H9 (cell line): ENCODE data around the gene TNIK. TPM values are rescaled to one million over a fixed set of nuclear protein-coding genes. Genes with fewer than 3 reads are reported as not detected.

Experiments
- DNase-seq: peaks from one replicate; pipeline ENCODE4 v3.0.0-alpha.2; 2017
- H2AFZ ChIP-seq: one replicate; pipeline ENCODE4 v1.6.1; 2013; ENCODE audit warnings: mild to moderate bottlenecking, low read length, control low read depth, moderate library complexity
- H2AK5ac ChIP-seq: 2 replicates; pipeline ENCODE4 v1.6.1; 2013; ENCODE audit warnings: low read length, control low read depth, mixed read lengths; ENCODE audit not compliant: insufficient read length
- H2BK120ac ChIP-seq: one replicate; pipeline ENCODE4 v1.6.1; 2013; ENCODE audit warnings: low read depth, mild to moderate bottlenecking, low read length, control low read depth, inconsistent platforms; ENCODE audit not compliant: poor library complexity, severe bottlenecking
- H2BK12ac ChIP-seq: 2 replicates; pipeline ENCODE4 v1.6.1; 2013; ENCODE audit warnings: low read length, control low read depth, mixed read lengths, low read depth; ENCODE audit not compliant: insufficient read length
- H2BK15ac ChIP-seq: 2 replicates; pipeline ENCODE4 v1.6.1; 2013; ENCODE audit warnings: low read depth, low read length, control low read depth
- H2BK20ac ChIP-seq: one replicate; pipeline ENCODE4 v1.6.1; 2013; ENCODE audit warnings: low read depth, mild to moderate bottlenecking, low read length, control low read depth, inconsistent platforms; ENCODE audit not compliant: poor library complexity, severe bottlenecking
- H2BK5ac ChIP-seq: 2 replicates; pipeline ENCODE4 v1.6.1; 2013; ENCODE audit warnings: low read length, control low read depth, mixed read lengths; ENCODE audit not compliant: insufficient read length
- H3K14ac ChIP-seq: 2 replicates; pipeline ENCODE4 v1.6.1; 2013; ENCODE audit warnings: low read length, control low read depth; ENCODE audit not compliant: insufficient read depth
- H3K18ac ChIP-seq: 2 replicates; pipeline ENCODE4 v1.6.1; 2013; ENCODE audit warnings: low read depth, mild to moderate bottlenecking, mixed read lengths, low read length, control low read depth; ENCODE audit not compliant: insufficient read length
- H3K23ac ChIP-seq: 2 replicates; pipeline ENCODE4 v1.6.1; 2013; ENCODE audit warnings: low read length, control low read depth, mixed read lengths, low read depth; ENCODE audit not compliant: insufficient read length
- H3K23me2 ChIP-seq: 2 replicates; pipeline ENCODE4 v1.6.1; 2013; ENCODE audit warnings: low read depth, mild to moderate bottlenecking, mixed read lengths, low read length, control low read depth; ENCODE audit not compliant: insufficient read length, poor library complexity, severe bottlenecking
- H3K27ac ChIP-seq: 2 replicates; pipeline ENCODE4 v1.5.1; 2013; ENCODE audit warnings: low read length, control low read depth, mixed read lengths, low read depth; ENCODE audit not compliant: insufficient read length
- H3K27me3 ChIP-seq: 2 replicates; pipeline ENCODE4 v1.6.1; 2013; ENCODE audit warnings: low read length, control low read depth, inconsistent platforms; ENCODE audit not compliant: insufficient read depth
- H3K4ac ChIP-seq: 2 replicates; pipeline ENCODE4 v1.6.1; 2013; ENCODE audit warnings: low read depth, mild to moderate bottlenecking, control low read depth, inconsistent platforms, low read length, moderate library complexity
- H3K4me1 ChIP-seq: 2 replicates; pipeline ENCODE4 v1.6.1; 2013; ENCODE audit warnings: low read length, control low read depth, inconsistent platforms; ENCODE audit not compliant: insufficient read depth
- H3K4me2 ChIP-seq: 2 replicates; pipeline ENCODE4 v1.6.1; 2013; ENCODE audit warnings: low read length, control low read depth, mixed read lengths; ENCODE audit not compliant: insufficient read length, insufficient read depth
- H3K56ac ChIP-seq: 2 replicates; pipeline ENCODE4 v1.6.1; 2013; ENCODE audit warnings: low read depth, mild to moderate bottlenecking, mixed read lengths, low read length, control low read depth; ENCODE audit not compliant: insufficient read length
- H3K79me1 ChIP-seq: 2 replicates; pipeline ENCODE4 v1.6.1; 2013; ENCODE audit warnings: low read depth, mild to moderate bottlenecking, moderate library complexity, low read length, control low read depth, inconsistent platforms; ENCODE audit not compliant: insufficient read depth, poor library complexity, severe bottlenecking
- H3K79me2 ChIP-seq: 2 replicates; pipeline ENCODE4 v1.6.1; 2013; ENCODE audit warnings: low read length, control low read depth, inconsistent platforms; ENCODE audit not compliant: insufficient read depth
- H3K9ac ChIP-seq: 2 replicates; pipeline ENCODE4 v1.6.1; 2013; ENCODE audit warnings: low read length, control low read depth, mixed read lengths; ENCODE audit not compliant: insufficient read length; ENCODE audit errors: extremely low read depth
- H3K9me3 ChIP-seq: one replicate; pipeline ENCODE4 v1.6.1; 2013; ENCODE audit warnings: low read depth, low read length, inconsistent platforms; ENCODE audit not compliant: control insufficient read depth
- H3T11ph ChIP-seq: one replicate; pipeline ENCODE4 v1.6.1; 2013; ENCODE audit warnings: mild to moderate bottlenecking, low read length, control low read depth, inconsistent platforms
- H4K20me1 ChIP-seq: one replicate; pipeline ENCODE4 v1.6.1; 2013; ENCODE audit not compliant: control insufficient read depth, insufficient read length, insufficient read depth
- H4K5ac ChIP-seq: 2 replicates; pipeline ENCODE4 v1.6.1; 2013; ENCODE audit warnings: low read depth, mild to moderate bottlenecking, mixed read lengths, low read length, control low read depth; ENCODE audit not compliant: insufficient read length
- H4K8ac ChIP-seq: replicated peaks from 2 replicates; pipeline ENCODE4 v1.6.1; 2013; ENCODE audit warnings: low read length, control low read depth, mixed read lengths, low read depth; ENCODE audit not compliant: insufficient read length
- H4K91ac ChIP-seq: 2 replicates; pipeline ENCODE4 v1.6.1; 2013; ENCODE audit warnings: low read depth, mild to moderate bottlenecking, moderate library complexity, mixed read lengths, low read length, control low read depth; ENCODE audit not compliant: insufficient read length
- H3K27ac Mint-ChIP-seq, 3 experiments: 2 replicates in 2 of 3; 3 replicates in 1 of 3; pipeline ENCODE4 v1.8.0; 2020 to 2021; ENCODE audit warnings: mixed read lengths in 3 of 3, mild to moderate bottlenecking in 1 of 3, moderate library complexity in 1 of 3
- H3K27me3 Mint-ChIP-seq: 2 replicates; pipeline ENCODE4 v1.8.0; 2021; ENCODE audit warnings: low read depth, mild to moderate bottlenecking, moderate library complexity, mixed read lengths
- H3K36me3 Mint-ChIP-seq, 3 experiments: 2 replicates in 2 of 3; 3 replicates in 1 of 3; pipeline ENCODE4 v1.8.0; 2020 to 2021; ENCODE audit warnings: low read depth in 3 of 3, mixed read lengths in 3 of 3; ENCODE audit not compliant: insufficient read depth in 1 of 3
- H3K4me1 Mint-ChIP-seq, 2 experiments: 2 replicates each; pipeline ENCODE4 v1.8.0; 2020; ENCODE audit warnings: mixed read lengths in 2 of 2
- H3K4me3 Mint-ChIP-seq, 2 experiments: 2 replicates in 1 of 2; 3 replicates in 1 of 2; pipeline ENCODE4 v1.8.0; 2020 to 2021; ENCODE audit warnings: mild to moderate bottlenecking in 2 of 2, mixed read lengths in 2 of 2, moderate library complexity in 1 of 2
- H3K9me3 Mint-ChIP-seq, 2 experiments: 2 replicates in 1 of 2; 3 replicates in 1 of 2; pipeline ENCODE4 v1.8.0; 2020; ENCODE audit warnings: mild to moderate bottlenecking in 2 of 2, mixed read lengths in 2 of 2, moderate library complexity in 1 of 2
- total RNA-seq: library from RNA; stranded (reverse); gene quantifications from 2 replicates; pipeline ENCODE4 v1.2.1, GENCODE V29; 2021
- TF ChIP-seq, protein P1 (sequence below): fragments of 200-600 bp; sonication (generic); conservative IDR thresholded peaks from 3 replicates; pipeline ENCODE4 v1.8.0; 2021; ENCODE audit warnings: antibody characterized with exemption, mild to moderate bottlenecking

The TNIK gene
- total RNA-seq, 1 experiment from 2014 or later = 15.9 TPM

DNA sequence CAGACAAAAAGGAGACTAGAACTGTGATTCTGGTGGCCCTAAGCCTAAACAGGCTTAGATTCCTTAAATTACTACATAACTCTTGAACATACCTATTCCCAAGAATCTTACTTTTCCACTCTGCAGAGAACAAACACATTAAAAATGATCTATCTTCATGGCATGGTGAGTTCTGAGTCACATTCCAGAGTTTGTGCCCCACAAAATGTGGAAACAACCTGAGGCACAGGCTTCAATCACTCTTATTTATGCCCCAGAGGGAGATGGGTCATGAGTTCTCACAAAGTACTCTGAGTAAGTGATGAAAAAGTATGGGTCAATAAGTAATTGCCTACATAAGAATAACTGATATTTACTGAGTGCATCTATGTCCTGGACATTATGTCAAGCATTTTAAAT lies 296.1 kb downstream of the TNIK start:
- Histone ChIP-seq H4K20me1 (no peaks in the 10 kb centered on the region), H3K9ac (no peak overlapping the region), H3K27me3 (no peaks in the 10 kb centered on the region), H3K4ac (no peak overlapping the region), H3K79me1 (no peaks in the 10 kb centered on the region), H2BK15ac (no peak overlapping the region), H2BK120ac (no peak overlapping the region), H4K8ac (no peak overlapping the region), H3K4me2 (no peak overlapping the region), H3K79me2 (no peaks in the 10 kb centered on the region), H2BK20ac (no peak overlapping the region), H3K18ac (no peak overlapping the region), H3T11ph (no peak overlapping the region), H2AFZ (no peak overlapping the region), H3K9me3 (no peaks in the 10 kb centered on the region), H2AK5ac (no peak overlapping the region), H3K23me2 (no peaks in the 10 kb centered on the region), H3K14ac (no peak overlapping the region), H2BK5ac (no peak overlapping the region), H3K4me1 (peaks cover 10% of the 10 kb centered on the region; the same call in 1 of the 2 replicates), H3K56ac (no peak overlapping the region), H3K27ac (no peak overlapping the region), H4K91ac (no peak overlapping the region), H3K23ac (no peak overlapping the region), H2BK12ac (no peak overlapping the region), H4K5ac (no peak overlapping the region)
- H3K9me3 Mint-ChIP-seq = peaks cover 6 to 8% of the 10 kb centered on the region in 2 experiments; a peak in 4 of 5 replicates
- H3K36me3 Mint-ChIP-seq = peaks cover 8 to 32% (median 16%) of the 10 kb centered on the region in 3 experiments
- TF ChIP-seq, protein P1, sequence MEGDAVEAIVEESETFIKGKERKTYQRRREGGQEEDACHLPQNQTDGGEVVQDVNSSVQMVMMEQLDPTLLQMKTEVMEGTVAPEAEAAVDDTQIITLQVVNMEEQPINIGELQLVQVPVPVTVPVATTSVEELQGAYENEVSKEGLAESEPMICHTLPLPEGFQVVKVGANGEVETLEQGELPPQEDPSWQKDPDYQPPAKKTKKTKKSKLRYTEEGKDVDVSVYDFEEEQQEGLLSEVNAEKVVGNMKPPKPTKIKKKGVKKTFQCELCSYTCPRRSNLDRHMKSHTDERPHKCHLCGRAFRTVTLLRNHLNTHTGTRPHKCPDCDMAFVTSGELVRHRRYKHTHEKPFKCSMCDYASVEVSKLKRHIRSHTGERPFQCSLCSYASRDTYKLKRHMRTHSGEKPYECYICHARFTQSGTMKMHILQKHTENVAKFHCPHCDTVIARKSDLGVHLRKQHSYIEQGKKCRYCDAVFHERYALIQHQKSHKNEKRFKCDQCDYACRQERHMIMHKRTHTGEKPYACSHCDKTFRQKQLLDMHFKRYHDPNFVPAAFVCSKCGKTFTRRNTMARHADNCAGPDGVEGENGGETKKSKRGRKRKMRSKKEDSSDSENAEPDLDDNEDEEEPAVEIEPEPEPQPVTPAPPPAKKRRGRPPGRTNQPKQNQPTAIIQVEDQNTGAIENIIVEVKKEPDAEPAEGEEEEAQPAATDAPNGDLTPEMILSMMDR = no peak
- DNase-seq = no peak
- peaks cover 19 to 26% of the 10 kb centered on the region in 2 experiments for H3K4me1 Mint-ChIP-seq
- H3K27ac Mint-ChIP-seq = no peak overlapping the region
- no peaks in the 10 kb centered on the region for H3K27me3 Mint-ChIP-seq
- H3K4me3 Mint-ChIP-seq = no peak overlapping the region
